Stimulated activated CD4-positive, alpha-beta T cell treated with anti-CD3 and anti-CD28 coated beads, Interleukin-15, amount 100 ng/mL, for 48 hours (primary cell): ENCODE data around the gene LGI2.
"Not testable (repeated sequence)": the region's sequence is repeated elsewhere in the genome, so short reads cannot be mapped to it uniquely, and the experiment has no call there.

Source experiments
- DNase-seq, 2 donors: peaks; one replicate each; pipeline ENCODE4 v3.0.0-alpha.2; 2020; ENCODE audit warnings: low read depth in 2 of 2

Gene LGI2

GRCh38 chr4:25030277-25031076 is at the start of gene LGI2:
Gene LGI2 (minus strand): TSS chr4:25030946. CDS start chr4:25030693, 253 bp downstream.
- no peak for DNase-seq

DNA sequence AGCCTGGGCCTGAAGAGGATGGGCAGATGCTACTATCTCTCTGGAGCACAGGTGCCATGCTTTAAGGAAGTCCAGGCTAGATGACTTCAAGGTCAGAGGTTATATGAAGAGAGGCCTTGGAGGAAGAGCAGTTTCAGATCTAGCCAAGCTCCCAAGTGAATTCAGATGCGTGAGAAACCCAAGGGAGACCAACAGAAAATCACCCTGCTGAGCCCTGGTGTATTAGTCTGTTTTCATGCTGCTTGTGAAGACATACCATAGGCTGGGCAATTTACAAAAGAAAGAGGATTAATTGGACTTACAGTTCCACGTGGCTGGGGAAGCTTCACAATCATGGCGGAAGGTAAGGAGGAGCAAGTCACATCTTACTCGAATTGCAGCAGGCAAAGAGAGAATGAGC is 47.8 kb upstream of the LGI2 start:
- DNase-seq: no peak

DNA sequence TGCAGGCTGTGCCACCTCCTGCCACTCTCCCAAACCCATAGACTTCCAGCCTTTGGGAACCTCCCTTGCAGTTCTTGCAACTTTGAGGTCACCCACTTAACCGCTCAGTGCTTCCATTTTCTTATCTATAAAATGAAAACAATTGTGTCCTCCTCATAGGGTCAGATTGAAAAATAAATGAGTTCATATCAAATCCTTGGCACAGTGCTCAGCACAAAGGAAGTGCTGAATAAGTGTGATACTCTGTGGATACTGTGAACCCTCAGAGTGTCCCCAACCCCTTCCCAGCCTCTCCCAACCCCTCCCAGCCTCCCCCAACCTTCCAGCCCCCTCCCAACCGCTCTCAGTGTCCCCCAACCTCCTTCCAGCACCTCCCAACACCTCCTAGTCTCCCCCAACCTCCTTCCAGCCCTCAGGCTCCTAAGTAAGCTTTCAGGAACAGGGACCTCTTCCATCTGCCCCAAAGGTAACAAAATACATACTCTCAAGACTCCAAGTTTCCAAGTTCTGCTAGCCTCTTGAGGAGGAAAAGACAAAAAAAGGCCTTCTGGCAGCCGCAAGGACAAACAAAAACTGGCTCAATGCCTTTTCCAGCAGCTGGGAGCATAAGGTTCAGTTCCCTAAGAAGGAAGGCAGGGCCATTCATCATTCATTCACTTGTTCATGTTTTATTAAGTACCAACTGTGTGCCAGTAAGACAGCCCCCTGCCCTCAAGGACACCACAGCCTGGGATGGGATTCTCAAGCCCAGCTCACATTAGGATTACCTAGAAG is 46.1 kb upstream of the LGI2 start:
- DNase-seq: no peak

GRCh38 chr4:25075851-25076250 is 45.1 kb upstream of the LGI2 start:
- DNase-seq: no peak

GRCh38 chr4:25075129-25075528 is 44.4 kb upstream of the LGI2 start:
- no peak for DNase-seq

DNA sequence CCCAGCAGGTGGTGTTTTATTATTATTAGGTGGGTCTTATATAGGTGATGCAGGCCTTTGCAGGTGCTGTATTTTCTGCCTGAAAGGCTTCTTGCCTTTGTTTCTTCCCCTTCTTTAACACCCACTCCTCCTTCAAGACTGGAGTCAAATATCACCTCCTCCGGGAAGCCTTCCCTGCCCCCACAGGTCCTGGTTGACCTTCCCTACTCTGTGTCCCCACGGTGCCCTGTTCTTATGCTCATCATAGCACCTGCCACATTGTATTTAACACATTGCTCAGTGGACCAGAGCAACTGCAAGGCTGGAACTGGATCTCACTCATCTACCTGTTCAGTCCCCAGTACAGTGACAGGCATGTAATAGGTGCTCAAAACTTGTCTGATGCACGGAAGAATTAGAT is 39.8 kb upstream of the LGI2 start:
- no peak for DNase-seq

DNA sequence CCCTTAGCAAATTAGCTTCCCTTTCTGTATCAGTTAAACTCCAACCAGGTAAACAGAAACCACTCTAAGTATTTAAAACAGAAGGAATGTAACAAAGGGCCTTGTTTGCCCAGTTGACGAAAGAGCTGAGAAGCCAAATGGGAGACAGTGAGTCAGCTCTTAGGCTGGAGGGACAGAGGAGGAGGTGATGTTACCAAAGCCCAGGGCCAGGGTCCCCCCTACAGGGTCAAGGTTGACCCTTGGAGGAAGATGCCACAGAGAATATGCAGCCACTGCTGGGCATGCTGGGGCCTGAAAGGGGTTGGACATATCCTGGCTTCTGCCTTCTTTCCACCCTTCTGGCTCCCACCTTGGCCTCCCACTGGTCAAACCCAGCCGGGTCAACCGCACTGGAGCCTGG is 38.3 kb upstream of the LGI2 start:
- DNase-seq: no peak

GRCh38 chr4:25068386-25068785 is 37.6 kb upstream of the LGI2 start:
- no peak for DNase-seq

DNA sequence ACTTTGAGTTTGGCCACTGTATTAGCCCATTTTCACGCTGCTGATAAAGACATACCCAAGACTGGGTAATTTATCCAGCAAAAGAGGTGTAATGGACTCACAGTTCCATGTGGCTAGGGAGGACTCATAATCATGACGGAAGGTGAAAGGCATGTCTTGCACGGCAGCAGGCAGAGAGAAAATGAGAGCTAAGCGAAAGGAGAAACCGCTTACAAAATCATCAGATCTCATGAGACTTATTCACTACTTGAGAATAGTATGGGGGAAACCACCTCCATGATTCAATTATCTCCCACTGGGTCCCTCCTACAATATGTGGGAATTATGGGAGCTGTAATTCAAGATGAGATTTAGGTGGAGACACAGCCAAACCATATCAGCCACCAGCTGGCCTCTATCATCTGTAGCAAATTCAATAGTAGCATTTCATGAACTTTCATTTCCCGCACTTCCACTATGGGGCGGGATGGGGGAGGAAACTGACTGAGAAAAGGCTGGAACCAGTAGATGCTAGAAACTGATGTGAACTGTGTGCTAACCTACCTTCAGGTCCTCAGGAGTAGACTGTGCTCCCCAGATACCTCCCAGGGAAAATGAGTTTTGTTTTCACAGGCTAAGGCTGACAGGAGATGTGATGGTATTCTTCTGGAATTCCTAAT is 35.3 kb upstream of the LGI2 start:
- no peak for DNase-seq

- DNase-seq: no peak
These were observed 34.7 kb upstream of the LGI2 start for GRCh38 chr4:25065431-25065858.

- not testable (repeated sequence) for DNase-seq
These were observed 33.7 kb upstream of the LGI2 start for GRCh38 chr4:25064447-25064846.

GRCh38 chr4:25063116-25063515 is 32.4 kb upstream of the LGI2 start:
- DNase-seq: no peak

GRCh38 chr4:25062098-25062497 is 31.4 kb upstream of the LGI2 start:
- DNase-seq: no peak

GRCh38 chr4:25061602-25062001 is 30.9 kb upstream of the LGI2 start:
- no peak for DNase-seq

GRCh38 chr4:25060963-25061340 is 30.2 kb upstream of the LGI2 start:
- no peak for DNase-seq

- DNase-seq: no peak
These were observed 29.7 kb upstream of the LGI2 start for GRCh38 chr4:25060241-25060962.

DNA sequence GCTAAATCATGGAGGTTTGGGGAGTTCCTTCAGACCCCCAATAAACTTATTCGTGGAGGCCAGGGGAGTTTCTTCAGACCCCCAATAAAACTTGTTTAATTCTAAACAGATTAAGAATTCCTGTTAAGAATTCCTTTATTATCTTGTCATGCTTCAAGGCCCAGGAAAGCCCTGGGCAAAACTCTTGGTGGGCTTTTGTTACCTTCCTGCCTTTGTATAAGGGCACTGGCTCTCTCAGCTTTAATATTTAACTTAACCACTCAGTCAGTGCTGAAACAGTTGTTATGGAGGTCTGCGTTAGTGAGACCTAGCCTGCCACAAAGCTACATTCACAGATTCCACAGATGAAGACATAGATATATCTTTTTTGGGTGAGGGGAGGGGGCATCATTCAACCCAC is 29.0 kb upstream of the LGI2 start:
- no peak for DNase-seq

- DNase-seq: no peak
These were observed 28.1 kb upstream of the LGI2 start for GRCh38 chr4:25058796-25059195.

- DNase-seq: no peak
These were observed 26.6 kb upstream of the LGI2 start for GRCh38 chr4:25057299-25057698.

- DNase-seq: not testable (repeated sequence)
These were observed 21.3 kb upstream of the LGI2 start for GRCh38 chr4:25052037-25052436.

- no peak for DNase-seq
These were observed 20.8 kb upstream of the LGI2 start for GRCh38 chr4:25051534-25051933.
